HepG2 (cell line): ENCODE data around the gene SORBS2. TPM values are rescaled to one million over a fixed set of nuclear protein-coding genes. Genes with fewer than 3 reads are reported as not detected.

Experiments
- AHDC1 ChIP-seq: sonication (generic); formaldehyde crosslinking; IDR thresholded peaks from 2 replicates; pipeline ENCODE4 v1.5.1; 2020; ENCODE audit warnings: mild to moderate bottlenecking, missing genetic modification reagents, borderline replicate concordance
- ATF5 ChIP-seq: sonication (generic); formaldehyde crosslinking; IDR thresholded peaks from 2 replicates; pipeline ENCODE4 v1.4.0; 2020; ENCODE audit warnings: mild to moderate bottlenecking, low read depth, missing genetic modification reagents
- ATF7 ChIP-seq, 2 experiments: fragments of 450-650 bp in 1 of 2; sonication (generic) in 1 of 2; formaldehyde crosslinking in 1 of 2; IDR thresholded peaks; 2 replicates each; pipeline versions ENCODE4 v1.4.0 to v1.6.1; 2016 to 2020; ENCODE audit warnings: antibody characterized with exemption in 1 of 2, mild to moderate bottlenecking in 1 of 2, missing genetic modification reagents in 1 of 2
- EP300 ChIP-seq, 3 experiments: sonication (generic) in 1 of 3; formaldehyde crosslinking in 1 of 3; IDR thresholded peaks; 2 replicates each; pipeline versions ENCODE4 v1.5.1 to v1.6.1; 2011 to 2020; ENCODE audit warnings: low read depth in 2 of 3, low read length in 2 of 3, borderline replicate concordance in 1 of 3, improper control_type of control experiment in 1 of 3, mild to moderate bottlenecking in 1 of 3, missing genetic modification reagents in 1 of 3, moderate library complexity in 1 of 3
- ETV5 ChIP-seq: IDR thresholded peaks from 2 replicates; pipeline ENCODE4 v1.6.1; 2018; ENCODE audit warnings: missing biosample characterization, missing genetic modification reagents, inconsistent platforms, borderline replicate concordance
- HNF4A ChIP-seq: sonication (generic); formaldehyde crosslinking; IDR thresholded peaks from 2 replicates; pipeline ENCODE4 v1.4.0; 2020; ENCODE audit warnings: missing genetic modification reagents
- HNF4G ChIP-seq, 2 experiments: sonication (generic) in 1 of 2; formaldehyde crosslinking in 1 of 2; IDR thresholded peaks; 2 replicates each; pipeline versions ENCODE4 v1.4.0 to v1.6.1; 2011 to 2020; ENCODE audit warnings: borderline replicate concordance in 2 of 2, low read depth in 2 of 2, mild to moderate bottlenecking in 2 of 2, low read length in 1 of 2, missing genetic modification reagents in 1 of 2, moderate library complexity in 1 of 2
- KLF6 ChIP-seq: IDR thresholded peaks from 2 replicates; pipeline ENCODE4 v1.8.0; 2016; ENCODE audit warnings: missing biosample characterization, missing genetic modification reagents
- NR2C2 ChIP-seq: sonication (generic); formaldehyde crosslinking; IDR thresholded peaks from 2 replicates; pipeline ENCODE4 v1.4.0; 2020; ENCODE audit warnings: missing genetic modification reagents, mild to moderate bottlenecking, moderate library complexity, borderline replicate concordance
- NR2F1 ChIP-seq, 2 experiments: fragments of 450-650 bp in 1 of 2; formaldehyde crosslinking in 1 of 2; IDR thresholded peaks; 2 replicates each; pipeline versions ENCODE4 v1.5.0 to v1.6.1; 2016 to 2020; ENCODE audit warnings: mild to moderate bottlenecking in 1 of 2, missing compliant biosample characterization in 1 of 2, missing genetic modification reagents in 1 of 2, moderate library complexity in 1 of 2
- PPARG ChIP-seq: conservative IDR thresholded peaks from 2 replicates; pipeline ENCODE4 v1.6.1; 2016; ENCODE audit warnings: missing biosample characterization, missing genetic modification reagents
- RBFOX2 ChIP-seq: fragments of 200-400 bp; formaldehyde crosslinking; IDR thresholded peaks from 2 replicates; pipeline ENCODE4 v1.6.1; 2017; ENCODE audit warnings: low read depth, mild to moderate bottlenecking, low read length
- RFX1 ChIP-seq: fragments of 450-650 bp; IDR thresholded peaks from 2 replicates; pipeline ENCODE4 v1.6.1; 2017
- RFX3 ChIP-seq: IDR thresholded peaks from 2 replicates; pipeline ENCODE4 v1.6.1; 2016; ENCODE audit warnings: missing biosample characterization, missing genetic modification reagents
- SALL1 ChIP-seq: sonication (generic); formaldehyde crosslinking; IDR thresholded peaks from 2 replicates; pipeline ENCODE4 v1.8.0; 2022; ENCODE audit warnings: mild to moderate bottlenecking, missing genetic modification reagents
- SOX5 ChIP-seq: IDR thresholded peaks from 2 replicates; pipeline ENCODE4 v1.6.1; 2016; ENCODE audit warnings: borderline replicate concordance
- XRCC5 ChIP-seq: fragments of 200-400 bp; formaldehyde crosslinking; optimal IDR thresholded peaks from 2 replicates; pipeline ENCODE3; 2017; ENCODE audit warnings: mild to moderate bottlenecking, low read length
- ZNF543 ChIP-seq: sonication (generic); formaldehyde crosslinking; IDR thresholded peaks from 2 replicates; pipeline ENCODE4 v1.4.0; 2020; ENCODE audit warnings: mild to moderate bottlenecking, missing genetic modification reagents
- ZNF556 ChIP-seq: sonication (generic); formaldehyde crosslinking; IDR thresholded peaks from 2 replicates; pipeline ENCODE4 v1.4.0; 2020; ENCODE audit warnings: mild to moderate bottlenecking, missing genetic modification reagents, borderline replicate concordance
- ZSCAN5A ChIP-seq: sonication (generic); formaldehyde crosslinking; IDR thresholded peaks from 2 replicates; pipeline ENCODE4 v1.8.0; 2022; ENCODE audit warnings: mild to moderate bottlenecking, missing genetic modification reagents, borderline replicate concordance
- polyA plus RNA-seq, 8 experiments: library from polyadenylated mRNA; depleted of rRNA in 3 of 8; stranded (reverse) in 7 of 8; unstranded in 1 of 8; fragments of >200 nt; fragmentation: Illumina TruSeq in 4 of 8; extraction: Trizol in 4 of 8; gene quantifications; 2 replicates each; pipeline versions ENCODE4 v1.2.1 to v1.2.3, GENCODE V29; 2011 to 2016; ENCODE audit warnings: low read depth in 4 of 8, missing spikeins in 1 of 8, mixed read lengths in 1 of 8; ENCODE audit not compliant: insufficient read depth in 1 of 8
- total RNA-seq, 5 experiments: library from RNA; depleted of rRNA; stranded (reverse); fragments of >200 nt; fragmentation: Illumina TruSeq; extraction: Trizol; gene quantifications; 2 replicates each; pipeline ENCODE4 v1.2.3, GENCODE V29; 2016; ENCODE audit warnings: low read depth in 1 of 5

SORBS2 gene
- total and polyA plus RNA-seq, 2 of the 13 experiments (the other 11 are each of a cell fraction or from before 2014, with no cell fraction given), result 25.0 to 80.5 TPM

GRCh38 chr4:185566972-185567371, 245.0 kb downstream of the SORBS2 start (continued):
- TF ChIP-seq HNF4G (IDR thresholded peaks at IDR 0.05; ENCODE audit: borderline replicate concordance, low read depth, low read length), result peak; percentile 43; the same call in 1 of the 2 replicates
- no peak for TF ChIP-seq HNF4G (CRISPR knock-in tag; IDR thresholded peaks at IDR 0.05; ENCODE audit: borderline replicate concordance, low read depth)
- TF ChIP-seq AHDC1 (CRISPR knock-in tag), result peak; percentile 21; the same call in 1 of the 2 replicates
- peak in 1 of 2 experiments; percentile 7; a peak in 1 of 4 replicates for TF ChIP-seq NR2F1 (CRISPR knock-in tag; IDR thresholded peaks at IDR 0.05)
- TF ChIP-seq RBFOX2, result 0 out of 2 replicates have a peak, but pooled peaks have one; percentile 17
- TF ChIP-seq ETV5 (CRISPR knock-in tag), result peak; percentile 9; the same call in 1 of the 2 replicates
- TF ChIP-seq RFX3, result peak; percentile 54
- TF ChIP-seq ATF7 (IDR thresholded peaks at IDR 0.05), result no peak
- TF ChIP-seq ATF7 (CRISPR knock-in tag; IDR thresholded peaks at IDR 0.05), result no peak
- TF ChIP-seq KLF6, result 0 out of 2 replicates have a peak, but pooled peaks have one; percentile 19
- TF ChIP-seq PPARG, result no peak
- TF ChIP-seq EP300 (IDR thresholded peaks at IDR 0.05; ENCODE audit: low read depth in 2 of 2, low read length in 2 of 2), result peak in 1 of 2 experiments; percentile 53; a peak in 1 of 4 replicates
- no peak for TF ChIP-seq EP300 (CRISPR knock-in tag; IDR thresholded peaks at IDR 0.05; ENCODE audit: borderline replicate concordance)
- peak; percentile 59; the same call in 1 of the 2 replicates for TF ChIP-seq SOX5 (CRISPR knock-in tag)
- no peak for TF ChIP-seq ZNF543
- TF ChIP-seq XRCC5, result peak; percentile 10
- no peak for TF ChIP-seq ZSCAN5A (CRISPR knock-in tag)
- TF ChIP-seq ZNF556, result no peak
- 0 out of 2 replicates have a peak, but pooled peaks have one; percentile 29 for TF ChIP-seq NR2C2 (CRISPR knock-in tag)
- 0 out of 2 replicates have a peak, but pooled peaks have one; percentile 13 for TF ChIP-seq SALL1 (CRISPR knock-in tag)
- peak; percentile 59 for TF ChIP-seq RFX1
- no peak for TF ChIP-seq ATF5
- TF ChIP-seq HNF4A, result peak; percentile 61
